NCI-H226 (cell line): Measurements from ENCODE around the gene SHLD1.
A peak's percentile ranks its signal among the peaks of the same experiment; 100 is the strongest.

Experiments used
- DNase-seq: peaks from one replicate; pipeline ENCODE4 v3.0.0-alpha.2; 2015

The SHLD1 gene

DNA sequence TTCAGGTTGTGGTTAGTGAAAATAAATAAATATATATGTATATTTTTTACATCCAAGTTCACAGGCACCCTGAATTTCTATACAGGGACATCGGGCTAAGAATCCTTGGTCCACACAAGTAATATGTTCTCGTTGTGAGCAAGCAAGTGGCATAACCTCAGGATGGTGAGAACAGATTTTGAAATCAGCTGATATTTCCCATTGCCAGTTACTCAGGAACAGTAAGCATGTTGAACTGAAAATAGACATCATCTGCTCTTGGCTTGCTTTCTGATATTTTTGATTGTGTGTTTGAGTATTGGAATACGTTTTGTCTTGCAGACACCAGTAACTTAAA, 112.5 kb downstream of the SHLD1 start:
- no peak for DNase-seq

DNA sequence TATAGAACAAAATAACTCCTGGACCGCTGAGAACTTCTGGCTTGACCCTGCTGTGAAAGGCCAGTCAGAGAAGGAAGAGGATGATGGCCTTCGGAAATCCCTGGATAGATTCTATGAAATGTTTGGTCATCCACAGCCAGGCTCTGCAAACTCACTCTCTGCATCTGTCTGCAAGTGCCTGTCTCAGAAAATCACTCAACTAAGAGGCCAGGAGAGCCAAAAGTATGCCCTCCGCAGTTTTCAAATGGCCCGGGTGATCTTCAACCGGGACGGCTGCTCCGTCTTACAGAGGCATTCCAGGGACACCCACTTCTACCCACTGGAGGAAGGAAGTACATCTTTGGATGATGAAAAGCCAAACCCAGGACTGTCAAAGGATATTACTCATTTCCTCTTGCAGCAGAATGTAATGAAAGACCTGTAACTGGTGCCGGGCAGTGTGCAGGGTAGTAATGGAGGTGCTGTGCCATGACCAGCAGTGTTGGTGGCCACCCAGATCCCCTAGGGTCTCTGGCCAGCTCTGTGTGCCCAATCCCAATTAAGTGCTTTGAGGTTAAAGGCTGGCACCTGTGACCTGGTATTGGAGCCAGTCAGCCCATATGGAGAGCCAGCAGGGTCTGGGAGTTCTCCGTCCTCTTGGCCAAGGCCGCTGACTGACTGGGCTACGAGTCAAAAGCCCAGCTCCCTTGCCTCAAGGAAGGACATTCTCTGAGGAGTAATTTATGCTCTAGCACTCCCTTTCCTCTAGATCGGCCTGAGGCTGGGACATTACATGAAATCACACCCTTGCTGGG, 113.0 kb downstream of the SHLD1 start:
- peak; percentile 52 for DNase-seq

DNA sequence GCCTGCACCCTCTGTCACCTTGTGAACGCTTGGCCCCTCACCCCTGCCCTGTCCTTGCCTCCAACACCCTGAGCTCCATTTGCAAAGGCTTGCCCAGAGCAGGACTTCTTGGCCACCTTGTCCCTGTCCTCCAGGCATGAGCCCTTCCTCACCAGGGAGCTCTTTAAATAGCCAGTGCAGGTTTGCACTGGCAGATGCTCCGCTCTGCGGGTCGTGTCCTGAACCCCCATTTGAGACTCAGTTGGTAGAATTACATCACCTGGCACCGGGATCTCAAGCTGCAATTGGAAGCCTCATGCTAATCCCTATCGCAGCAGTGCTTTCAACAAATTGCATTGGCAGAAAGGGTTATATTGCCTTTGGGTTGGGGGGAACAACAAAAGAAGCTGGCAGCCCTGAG, 114.2 kb downstream of the SHLD1 start:
- no peak for DNase-seq

DNA sequence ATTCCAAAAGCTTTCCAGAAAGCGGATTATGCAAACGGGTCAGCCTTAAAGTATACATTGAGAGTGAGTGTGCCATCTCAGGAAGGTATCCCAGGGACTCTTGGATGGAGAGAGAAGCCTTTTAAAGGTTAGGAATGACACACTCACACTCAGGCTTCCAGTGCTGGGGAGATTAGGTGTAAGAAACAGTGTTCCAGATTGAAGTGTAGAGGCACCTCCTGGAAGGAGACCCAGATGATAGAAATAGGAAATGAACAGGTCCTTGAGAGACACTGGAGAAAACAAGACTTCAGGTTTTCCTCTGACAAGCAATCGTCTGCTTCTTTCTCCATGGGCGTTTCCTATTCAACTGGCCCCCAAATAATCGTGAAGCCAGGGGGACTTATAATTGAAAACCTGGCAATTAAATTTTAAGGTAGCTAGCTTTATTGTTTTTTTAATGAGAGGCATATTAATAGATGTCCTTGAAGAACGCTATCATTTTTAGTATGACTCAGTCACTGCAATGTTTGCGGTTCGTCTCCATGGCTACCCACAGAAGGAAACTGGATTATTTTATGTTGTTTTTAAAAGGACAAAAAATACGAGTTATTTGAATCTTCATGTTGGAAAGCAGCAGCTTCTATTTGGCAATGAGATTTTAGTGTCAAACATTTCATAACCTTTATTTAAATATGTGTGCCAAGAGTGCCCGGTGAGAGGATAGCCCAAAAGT, 114.8 kb downstream of the SHLD1 start:
- DNase-seq: no peak

DNA sequence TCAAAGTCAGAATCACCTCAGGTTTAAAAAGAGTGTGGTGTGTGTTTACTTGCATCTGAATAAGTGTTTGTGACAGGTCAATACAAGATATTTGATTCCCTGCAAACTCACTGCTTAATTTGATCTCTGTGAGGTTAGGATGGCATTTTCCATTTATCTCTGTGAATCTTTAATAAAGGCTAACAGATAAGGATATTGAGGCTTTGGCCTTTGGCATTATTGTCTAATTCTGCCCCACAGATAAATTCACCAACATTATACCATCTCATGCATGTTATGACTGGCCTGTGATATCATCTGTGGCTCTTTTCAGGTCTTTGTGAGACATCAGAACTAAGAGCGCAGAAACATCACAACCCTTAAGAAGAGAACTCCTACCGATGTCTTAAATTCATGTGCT, 115.4 kb downstream of the SHLD1 start:
- no peak for DNase-seq

DNA sequence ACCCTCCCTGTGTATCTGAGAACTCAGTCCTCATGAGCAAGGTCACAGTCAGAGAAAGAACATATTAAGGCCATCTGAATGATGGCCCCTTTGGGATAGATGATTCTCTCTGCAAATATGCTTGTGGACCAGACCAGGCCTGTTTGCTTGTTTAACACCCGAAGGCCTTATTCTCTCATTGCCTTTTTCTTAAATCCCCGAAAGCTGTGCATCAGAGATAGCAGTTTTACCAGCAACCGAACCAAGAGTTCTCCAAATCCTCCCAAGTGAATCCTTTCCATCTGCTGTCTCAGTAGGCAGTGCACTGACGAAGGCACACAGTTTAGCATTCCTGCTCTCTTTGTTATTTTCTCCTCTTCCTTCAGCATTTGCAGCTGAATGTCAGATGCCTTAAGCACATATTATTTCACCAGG, 120.4 kb downstream of the SHLD1 start:
- no peak for DNase-seq

DNA sequence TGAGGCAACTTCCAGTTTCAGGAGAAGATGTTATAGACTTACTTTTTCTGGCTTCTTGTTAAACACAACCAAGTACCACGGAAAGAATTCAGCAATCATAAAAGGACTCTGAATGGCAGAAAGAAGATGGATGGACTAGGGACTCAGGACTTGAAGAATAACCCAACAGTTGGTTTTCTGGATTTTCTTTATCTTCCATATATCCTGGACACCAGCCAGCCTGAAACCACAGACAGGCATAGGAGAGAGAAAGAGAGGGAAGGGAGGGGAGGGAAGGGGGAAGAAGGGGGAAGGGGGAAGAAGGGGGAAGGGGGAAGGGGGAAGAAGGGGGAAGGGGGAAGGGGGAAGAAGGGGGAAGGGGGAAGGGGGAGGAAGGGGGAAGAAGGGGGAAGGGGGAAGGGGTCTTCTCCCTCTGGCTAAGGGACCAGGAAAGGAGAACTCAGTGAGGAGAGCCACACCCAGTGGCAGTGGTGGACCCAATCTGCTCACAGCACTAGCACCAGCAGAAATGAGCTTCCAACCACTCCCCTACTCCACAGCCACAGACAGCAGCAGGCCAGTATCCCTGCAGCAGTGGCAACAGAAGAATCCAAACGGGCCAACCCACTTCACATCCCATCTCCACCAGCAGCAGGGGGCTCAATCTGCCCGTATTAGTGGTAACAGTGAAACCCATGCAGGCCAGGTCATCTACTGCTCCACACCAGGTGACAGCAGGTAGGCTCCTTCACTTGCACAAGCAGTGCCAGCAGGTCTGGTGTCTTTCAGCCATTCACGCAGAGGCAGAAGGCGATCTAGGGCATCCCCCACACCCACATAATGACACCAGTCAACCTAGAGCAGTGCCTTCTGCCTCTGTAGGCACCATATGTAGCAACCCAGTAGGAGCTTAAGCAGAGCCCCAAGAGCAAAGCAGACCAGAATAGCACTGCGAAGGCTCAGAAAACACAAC, 121.5 kb downstream of the SHLD1 start:
- DNase-seq: no peak

DNA sequence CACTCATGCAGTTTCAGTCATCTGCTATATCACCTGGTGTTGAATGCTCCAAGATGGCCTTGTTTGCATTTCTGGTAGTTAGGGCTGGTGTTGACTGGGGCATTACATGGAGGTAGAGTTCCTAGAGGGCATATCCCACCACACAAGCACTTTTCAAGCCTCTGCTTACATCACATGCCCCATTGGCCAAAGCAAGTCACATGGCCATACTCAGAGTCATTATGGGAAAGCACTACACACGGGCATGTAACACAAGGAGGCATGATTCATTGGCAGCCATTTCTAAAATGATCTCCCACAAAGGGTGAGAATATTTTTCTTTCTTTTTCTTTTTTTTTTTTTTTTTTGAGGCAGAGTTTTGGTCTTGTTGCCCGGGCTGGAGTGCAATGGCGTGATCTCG, 126.9 kb downstream of the SHLD1 start:
- no peak for DNase-seq

DNA sequence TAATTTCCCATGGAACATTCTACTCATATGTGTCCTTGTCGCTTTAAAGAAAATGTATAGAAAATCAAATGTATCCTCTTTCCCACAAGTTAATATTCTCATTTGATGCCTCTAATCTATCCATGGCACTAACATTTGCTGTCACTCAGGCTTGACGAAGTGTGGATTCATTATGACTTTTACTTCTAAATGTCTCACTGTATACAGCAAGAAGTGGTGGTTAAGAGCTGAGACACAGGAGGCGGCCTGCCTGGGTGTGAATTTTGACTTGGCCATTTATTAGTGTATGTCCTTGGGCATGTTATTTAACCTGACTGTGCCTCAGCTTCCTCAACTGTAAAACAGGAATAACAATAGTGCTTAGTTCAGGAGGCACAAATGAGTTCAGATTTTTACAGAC, 130.1 kb downstream of the SHLD1 start:
- DNase-seq: no peak

DNA sequence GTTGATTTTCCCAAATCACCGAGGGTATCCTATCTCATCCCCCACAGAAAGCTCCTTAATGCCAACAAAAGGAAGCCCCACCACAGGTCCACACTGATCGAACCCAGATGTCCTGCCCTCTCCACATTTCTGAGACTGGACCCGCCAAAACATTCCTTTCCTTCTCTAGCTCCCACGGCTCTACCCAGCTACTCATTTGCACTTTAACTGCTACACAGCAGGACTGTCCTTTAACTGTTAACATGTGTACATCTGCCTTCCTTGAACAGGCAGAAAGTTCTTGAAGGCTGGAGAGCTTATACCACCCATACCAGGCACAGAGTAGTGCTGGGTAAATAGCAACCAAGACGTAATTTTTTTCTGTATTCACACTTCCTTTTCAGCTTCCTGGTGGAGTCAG, 131.5 kb downstream of the SHLD1 start:
- DNase-seq: no peak

DNA sequence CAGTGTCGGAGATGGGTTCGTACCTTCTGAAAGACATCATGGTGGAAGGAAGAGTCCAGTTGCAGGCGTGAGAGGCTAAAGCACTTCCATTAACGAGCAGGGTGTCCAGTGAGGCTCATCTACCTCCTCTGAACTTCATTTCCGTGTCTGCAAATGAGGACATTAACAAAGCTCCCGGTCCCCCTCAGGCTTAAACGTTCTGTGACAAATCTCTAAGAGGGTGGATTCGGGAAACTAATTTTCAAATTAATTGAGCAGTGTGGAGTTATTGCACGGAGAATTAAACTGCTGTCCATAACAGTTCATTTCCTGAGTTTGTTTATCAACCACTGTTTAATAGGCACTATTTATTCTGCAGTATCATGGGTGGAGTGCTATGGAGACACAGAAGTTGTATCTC, 132.0 kb downstream of the SHLD1 start:
- DNase-seq: no peak

DNA sequence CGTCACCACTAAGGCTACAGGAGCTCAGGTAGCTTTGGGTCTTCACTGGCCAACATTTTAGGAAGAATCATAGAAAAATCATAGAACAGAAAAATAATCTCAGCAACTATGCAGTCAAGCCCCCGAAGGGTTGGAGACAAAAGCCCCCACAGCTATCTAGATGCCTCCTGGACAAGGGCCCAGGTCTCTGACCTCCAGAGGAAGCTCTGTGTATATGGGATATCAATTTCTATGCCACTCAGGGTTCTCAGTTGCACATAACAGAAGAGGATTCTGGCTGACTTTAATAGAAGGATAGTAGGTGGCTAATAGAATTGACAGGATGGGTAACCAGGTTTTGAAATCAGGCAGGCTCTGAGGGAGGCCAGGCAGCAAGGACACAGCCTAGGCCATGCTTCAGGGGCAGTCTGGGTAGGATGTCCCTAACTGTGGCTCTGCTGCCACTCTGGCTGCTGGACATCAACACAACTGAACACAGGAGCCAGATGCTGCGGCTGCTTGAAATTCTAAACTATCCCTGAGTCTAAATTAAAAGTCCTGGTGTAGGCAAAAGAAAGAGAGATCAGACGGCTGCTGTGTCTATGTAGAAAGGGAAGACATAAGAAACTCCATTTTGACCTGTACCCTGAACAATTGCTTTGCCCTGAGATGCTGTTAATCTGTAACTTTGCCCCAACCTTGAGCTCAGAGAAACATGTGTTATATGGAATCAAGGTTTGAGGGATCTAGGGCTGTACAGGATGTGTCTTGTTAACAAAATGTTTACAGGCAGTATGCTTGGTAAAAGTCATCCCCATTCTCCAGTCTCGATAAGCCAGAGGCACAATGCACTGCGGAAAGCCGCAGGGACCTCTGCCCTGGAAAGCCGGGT, 134.5 kb downstream of the SHLD1 start:
- no peak for DNase-seq

DNA sequence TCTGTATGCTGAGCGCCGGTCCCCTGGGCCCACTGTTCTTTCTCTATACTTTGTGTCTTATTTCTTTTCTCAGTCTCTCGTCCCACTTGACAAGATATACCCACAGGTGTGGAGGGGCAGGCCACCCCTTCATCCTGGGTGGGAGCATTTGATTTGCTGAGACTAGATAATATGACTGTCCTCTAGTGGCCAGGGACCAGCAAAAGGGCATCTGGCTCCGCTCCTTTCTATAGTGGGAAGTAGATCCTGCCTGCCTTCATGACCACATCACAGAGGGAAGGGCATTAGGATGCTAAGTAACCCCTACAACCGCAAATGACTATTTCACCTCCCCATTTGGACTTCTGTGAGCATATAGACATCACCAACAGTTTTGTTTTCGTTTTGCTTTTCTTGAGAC, 135.7 kb downstream of the SHLD1 start:
- DNase-seq: no peak

DNA sequence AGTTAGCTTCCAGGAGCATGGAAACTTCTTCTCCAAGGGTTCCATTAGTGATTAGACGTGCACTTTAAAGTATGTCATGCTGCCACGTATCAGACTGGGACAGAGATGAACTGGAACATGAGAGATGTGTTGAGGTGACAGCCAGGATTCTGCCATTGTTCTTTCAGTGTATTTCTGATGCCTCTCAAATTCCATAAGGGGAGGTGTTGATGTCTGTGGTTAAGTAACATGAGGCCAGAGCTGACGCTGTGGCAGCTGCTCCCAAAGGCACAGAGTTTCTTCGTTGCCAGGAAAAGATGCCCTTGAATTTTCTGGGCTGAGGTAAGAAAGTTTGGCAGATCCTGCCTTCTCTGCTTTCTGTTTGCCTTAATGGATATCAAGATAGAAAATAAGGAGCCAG, 136.6 kb downstream of the SHLD1 start:
- DNase-seq: no peak

DNA sequence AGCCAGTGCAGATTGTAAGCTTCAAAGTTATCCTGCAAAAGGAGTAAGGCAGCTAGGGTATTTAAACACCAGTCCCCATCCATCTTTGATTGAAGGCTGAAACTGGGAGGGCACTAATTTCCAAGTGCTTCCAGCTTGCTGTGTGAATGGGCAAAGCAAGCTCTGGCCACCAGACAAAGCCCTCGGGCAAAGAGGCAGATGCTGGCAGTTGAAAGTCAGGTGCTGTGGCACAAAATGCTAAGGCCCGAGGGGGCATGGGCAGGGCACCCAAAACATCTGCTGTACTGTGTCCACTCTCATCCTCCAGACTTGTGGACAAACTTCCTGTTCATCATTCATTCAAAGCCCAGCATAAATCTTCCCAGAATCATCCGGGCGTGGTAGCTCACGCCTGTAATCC, 137.2 kb downstream of the SHLD1 start:
- no peak for DNase-seq

DNA sequence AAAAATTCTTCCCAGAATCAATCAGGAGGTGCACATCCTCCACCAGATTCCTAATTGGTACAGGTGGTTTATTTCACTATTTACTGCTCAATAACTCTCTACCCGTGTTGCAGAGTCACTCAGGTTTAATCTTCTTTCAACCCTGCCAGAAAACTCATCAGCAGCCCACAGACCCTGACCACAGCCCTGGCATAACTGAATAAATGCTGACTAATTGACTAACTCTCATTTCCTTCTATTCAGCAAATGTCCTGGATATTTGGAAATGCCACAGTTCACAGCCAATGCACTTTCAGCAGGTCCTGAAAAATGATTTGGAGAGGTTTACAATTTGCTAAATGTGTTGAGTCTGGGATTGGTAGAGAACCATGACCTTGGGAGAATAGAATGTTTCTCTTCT, 137.8 kb downstream of the SHLD1 start:
- DNase-seq: no peak

DNA sequence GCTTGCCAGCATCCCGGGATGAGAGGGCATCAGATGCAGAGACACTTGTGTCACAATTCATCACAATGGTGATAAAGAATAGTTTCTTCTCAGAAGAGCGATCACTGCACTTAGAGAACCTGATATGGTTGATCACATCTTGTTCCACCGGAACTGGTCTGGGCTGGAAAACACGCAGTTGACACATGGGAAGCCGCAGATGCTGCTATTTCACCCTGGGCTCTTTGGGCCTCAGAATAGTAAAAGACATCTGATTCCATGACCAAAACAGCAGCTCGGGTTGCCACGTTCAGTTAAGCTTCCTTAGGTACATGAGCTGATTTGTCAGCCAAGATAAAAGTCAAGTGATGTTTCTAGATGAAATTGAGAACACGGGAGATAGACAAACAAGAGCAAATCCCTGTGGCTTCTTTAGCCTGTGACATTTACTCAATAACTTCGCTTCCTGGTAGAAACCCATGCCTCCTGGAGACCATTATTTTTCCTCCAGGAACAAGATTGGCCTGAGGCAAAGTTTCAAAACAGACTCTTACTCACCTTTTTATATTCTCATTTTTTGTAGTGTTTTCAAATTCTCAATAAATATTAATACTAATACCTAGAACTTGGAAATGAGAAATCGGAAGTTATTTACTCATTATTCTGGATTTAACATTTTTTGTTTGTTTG, 140.7 kb downstream of the SHLD1 start:
- no peak for DNase-seq

DNA sequence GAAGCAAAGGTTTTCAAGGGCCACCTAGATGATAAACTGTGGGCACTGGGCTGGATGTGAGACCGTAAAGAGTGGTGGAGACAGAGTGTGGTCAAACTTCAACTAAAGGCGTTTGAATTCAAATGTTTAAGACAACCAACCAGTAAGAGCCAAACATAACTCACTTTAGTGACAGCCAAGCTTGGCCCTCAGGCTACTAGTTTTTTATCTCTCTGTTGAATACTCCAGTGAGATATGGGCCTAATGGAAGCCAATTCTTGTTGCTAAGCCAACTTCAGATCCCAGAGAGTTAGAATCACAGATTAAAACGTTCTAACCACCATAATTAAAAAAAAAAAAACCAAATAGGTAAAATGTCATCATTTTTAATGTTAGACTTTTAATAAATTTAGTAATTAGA, 142.9 kb downstream of the SHLD1 start:
- DNase-seq: peak; percentile 6

DNA sequence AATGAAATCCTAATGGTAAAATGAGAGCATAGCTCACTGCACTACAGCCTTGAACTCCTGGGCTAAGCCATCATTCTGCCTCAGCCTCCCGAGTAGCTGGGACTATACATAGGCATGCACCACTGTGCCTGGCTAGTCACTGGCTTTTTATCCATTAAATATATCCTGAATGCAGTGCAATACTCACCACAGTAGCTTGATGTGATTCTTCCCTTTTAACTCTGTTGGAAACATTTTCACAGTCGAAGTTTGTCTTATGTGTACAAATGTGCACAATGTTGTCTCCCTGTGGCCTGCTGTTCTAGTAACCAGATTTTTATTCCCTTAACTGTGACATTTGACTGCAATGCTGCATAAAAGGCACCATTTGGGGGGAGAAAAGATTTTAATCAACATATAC, 143.4 kb downstream of the SHLD1 start:
- DNase-seq: no peak

DNA sequence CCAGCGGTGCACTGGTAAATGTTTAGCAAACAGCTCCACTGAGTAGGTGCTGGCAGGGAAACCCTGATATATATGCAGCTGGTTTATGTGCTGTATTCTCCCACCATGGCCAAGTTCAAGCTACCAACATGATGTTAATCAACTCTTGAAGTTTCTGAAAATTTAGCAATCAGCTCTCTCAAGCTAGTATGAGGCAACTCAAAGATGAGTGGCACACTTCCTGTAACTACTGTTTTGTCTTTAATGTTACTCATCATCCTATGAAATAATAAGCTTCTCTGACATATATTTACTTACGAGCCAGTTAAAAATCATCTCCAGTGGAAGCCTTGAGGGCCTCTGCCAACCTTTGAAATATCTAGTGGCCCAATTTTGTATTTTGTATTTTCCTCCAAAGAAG, 145.4 kb downstream of the SHLD1 start:
- DNase-seq: no peak

DNA sequence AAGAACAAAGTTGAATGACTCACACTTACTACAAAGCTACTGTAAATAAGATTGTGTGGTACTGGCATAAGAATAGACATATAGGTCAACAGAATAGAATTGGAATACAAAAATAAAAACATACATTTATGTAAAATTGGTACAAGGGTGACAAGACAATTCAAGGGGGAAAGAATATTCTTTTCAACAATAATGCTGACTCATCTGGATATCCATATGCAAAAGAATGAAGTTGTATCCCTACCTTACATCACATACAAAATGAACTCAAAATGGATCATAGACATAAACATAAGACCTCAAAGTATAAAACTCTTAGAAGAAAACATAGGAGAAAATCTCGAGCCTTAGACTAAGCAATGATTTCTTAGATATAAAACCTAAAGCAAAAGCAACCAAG, 149.2 kb downstream of the SHLD1 start:
- DNase-seq: no peak

DNA sequence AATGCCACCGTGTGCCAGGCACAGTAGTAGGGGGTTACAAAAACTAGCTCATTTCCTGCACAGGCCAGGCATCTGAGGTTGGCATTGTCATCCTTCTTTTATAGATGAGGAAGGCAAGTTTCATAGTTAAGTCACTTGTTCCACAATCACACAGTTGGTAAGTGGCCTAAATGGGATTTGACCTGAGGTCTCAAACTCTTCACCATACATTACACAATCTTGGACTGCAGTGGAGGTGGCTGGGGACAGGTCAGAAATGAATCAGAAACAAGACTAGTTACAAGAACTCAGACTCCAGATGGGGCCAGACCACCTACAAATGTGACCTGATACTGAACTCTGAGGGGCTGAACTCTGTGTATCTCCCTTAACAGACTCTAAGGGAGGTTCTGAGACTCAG, 150.7 kb downstream of the SHLD1 start:
- no peak for DNase-seq
